Measurements from ENCODE around the gene RERE.
A peak's percentile ranks its signal among the peaks of the same experiment; 100 is the strongest.

Gene RERE

GRCh38 chr1:8467308-8467707 lies 350.1 kb downstream of the RERE start:
- TF ChIP-seq CTCF (IDR thresholded peaks at IDR 0.05; ENCODE audit: low read depth, low read length, missing control alignments): no peak
- no peak overlapping the region for H3K4me3 ChIP-seq (ENCODE audit: low read depth, low read length)
- in situ Hi-C loops (cut with HindIII; ENCODE audit: low sequenced_read_pairs): no loop called here
- no peak for DNase-seq (ENCODE audit: low read depth)

GRCh38 chr1:8465692-8466091 lies 351.7 kb downstream of the RERE start:
- H3K4me3 ChIP-seq (ENCODE audit: low read depth, low read length): no peak overlapping the region
- TF ChIP-seq CTCF (IDR thresholded peaks at IDR 0.05; ENCODE audit: low read depth, low read length, missing control alignments): no peak
- in situ Hi-C loops (cut with HindIII; ENCODE audit: low sequenced_read_pairs): no loop called here
- no peak for DNase-seq (ENCODE audit: low read depth)

- no peak overlapping the region for H3K4me3 ChIP-seq (ENCODE audit: low read depth, low read length)
- DNase-seq (ENCODE audit: low read depth): no peak
- in situ Hi-C loops (cut with HindIII; ENCODE audit: low sequenced_read_pairs): no loop called here
- no peak for TF ChIP-seq CTCF (IDR thresholded peaks at IDR 0.05; ENCODE audit: low read depth, low read length, missing control alignments)
Measured at GRCh38 chr1:8465013-8465412, 352.4 kb downstream of the RERE start.

GRCh38 chr1:8464377-8464776 lies 353.1 kb downstream of the RERE start:
- TF ChIP-seq CTCF (IDR thresholded peaks at IDR 0.05; ENCODE audit: low read depth, low read length, missing control alignments): no peak
- in situ Hi-C loops (cut with HindIII; ENCODE audit: low sequenced_read_pairs): no loop called here
- no peak overlapping the region for H3K4me3 ChIP-seq (ENCODE audit: low read depth, low read length)
- no peak for DNase-seq (ENCODE audit: low read depth)

GRCh38 chr1:8463144-8463927 lies 354.1 kb downstream of the RERE start:
- no peak overlapping the region for H3K4me3 ChIP-seq (ENCODE audit: low read depth, low read length)
- TF ChIP-seq CTCF (IDR thresholded peaks at IDR 0.05; ENCODE audit: low read depth, low read length, missing control alignments): no peak

GRCh38 chr1:8462371-8462892 lies 355.0 kb downstream of the RERE start:
- DNase-seq (ENCODE audit: low read depth): no peak
- TF ChIP-seq CTCF (IDR thresholded peaks at IDR 0.05; ENCODE audit: low read depth, low read length, missing control alignments): no peak
- in situ Hi-C loops (cut with HindIII; ENCODE audit: low sequenced_read_pairs): no loop called here
- no peak overlapping the region for H3K4me3 ChIP-seq (ENCODE audit: low read depth, low read length)

More at GRCh38 chr1:8463144-8463927, 354.1 kb downstream of the RERE start:
- peak; percentile 64 for DNase-seq (ENCODE audit: low read depth)
- in situ Hi-C loops (cut with HindIII; ENCODE audit: low sequenced_read_pairs): no loop called here
